ENCODE results near the gene TMEM212.
"Not testable (repeated sequence)": the region's sequence is repeated elsewhere in the genome, so short reads cannot be mapped to it uniquely, and the experiment has no call there.

The TMEM212 gene

GRCh38 chr3:171835116-171835515, 8.0 kb upstream of the TMEM212 start:
- DNase-seq = no peak

GRCh38 chr3:171835613-171836012, 7.5 kb upstream of the TMEM212 start:
- no peak for DNase-seq

- DNase-seq = no peak
Observed at GRCh38 chr3:171836855-171837254, 6.3 kb upstream of the TMEM212 start.

GRCh38 chr3:171837698-171838097, 5.5 kb upstream of the TMEM212 start:
- DNase-seq = no peak

GRCh38 chr3:171838218-171838720, 4.9 kb upstream of the TMEM212 start:
- DNase-seq = no peak

- no peak for DNase-seq
Observed at GRCh38 chr3:171839270-171839669, 3.9 kb upstream of the TMEM212 start.

GRCh38 chr3:171840445-171840810, 2.7 kb upstream of the TMEM212 start:
- no peak for DNase-seq

GRCh38 chr3:171840811-171841619, 2.1 kb upstream of the TMEM212 start:
- DNase-seq = no peak

- no peak for DNase-seq
Observed at GRCh38 chr3:171841620-171842000, 1.5 kb upstream of the TMEM212 start.

- DNase-seq = no peak
Observed at GRCh38 chr3:171844873-171845272, 1.7 kb downstream of the TMEM212 start.

GRCh38 chr3:171845481-171846284, 2.5 kb downstream of the TMEM212 start:
- DNase-seq = no peak

- DNase-seq = no peak
Observed at GRCh38 chr3:171846597-171846996, 3.4 kb downstream of the TMEM212 start.

GRCh38 chr3:171847133-171847532, 4.0 kb downstream of the TMEM212 start:
- DNase-seq = no peak

GRCh38 chr3:171847595-171848259, 4.6 kb downstream of the TMEM212 start:
- no peak for DNase-seq

GRCh38 chr3:171849617-171850319, 6.6 kb downstream of the TMEM212 start:
- no peak for DNase-seq

GRCh38 chr3:171850320-171850959, 7.3 kb downstream of the TMEM212 start:
- DNase-seq = no peak

- no peak for DNase-seq
Observed at GRCh38 chr3:171850960-171851659, 8.0 kb downstream of the TMEM212 start.

GRCh38 chr3:171851660-171852058, 8.5 kb downstream of the TMEM212 start:
- no peak for DNase-seq

GRCh38 chr3:171854649-171855305, 11.6 kb downstream of the TMEM212 start:
- DNase-seq = no peak

- not testable (repeated sequence) for DNase-seq
Observed at GRCh38 chr3:171858770-171859169, 15.6 kb downstream of the TMEM212 start.

All from CD4-positive, alpha-beta T cell treated with Interleukin-10 for 1 hour (primary cell).